Fibroblast of villous mesenchyme (primary cell): ENCODE data around the gene PLA2G2F. TPM values are rescaled to one million over a fixed set of nuclear protein-coding genes. Genes with fewer than 3 reads are reported as not detected.

Source experiments
- DNase-seq: peaks from one replicate; pipeline ENCODE4 v3.0.0-alpha.2; 2010; ENCODE audit warnings: low read depth
- H3K4me3 ChIP-seq: 2 replicates; pipeline ENCODE4 v1.5.1; 2011; ENCODE audit warnings: low read depth, mild to moderate bottlenecking, low read length
- CTCF ChIP-seq: IDR thresholded peaks from 2 replicates; pipeline ENCODE4 v1.5.1; 2012; ENCODE audit warnings: low read depth, mild to moderate bottlenecking, low read length; ENCODE audit not compliant: insufficient read depth
- total RNA-seq: library from RNA; depleted of rRNA; stranded (reverse); fragments of >200 nt; gene quantifications from 2 replicates; pipeline ENCODE4 v1.2.3, GENCODE V29; 2012

PLA2G2F gene
- total RNA-seq, 1 donor = not detected

DNA sequence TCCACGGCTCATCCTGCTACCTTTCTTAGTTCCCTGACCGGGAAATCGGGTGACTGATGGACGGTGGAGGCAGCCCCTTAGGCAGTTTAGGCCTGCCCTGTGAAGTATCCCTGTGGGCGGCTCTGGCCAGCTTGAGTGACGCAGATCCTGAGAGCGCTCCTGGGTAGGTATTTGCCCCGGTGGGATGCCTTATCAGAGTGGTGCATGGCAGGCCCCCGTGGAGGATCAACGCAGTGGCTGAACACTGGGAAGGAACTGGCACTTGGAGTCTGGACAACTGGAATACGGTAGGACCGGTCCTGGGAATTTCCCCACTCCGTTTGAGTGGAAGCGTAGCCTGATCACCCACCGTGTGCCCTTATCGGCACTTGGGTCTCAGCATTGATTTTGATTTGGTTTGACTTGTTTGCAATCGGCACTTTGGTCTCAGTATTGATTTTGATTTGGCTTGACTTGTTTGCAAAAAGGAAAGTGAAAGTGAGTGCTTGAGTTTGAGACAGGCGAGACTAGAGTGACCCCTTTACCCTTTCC lies 15.2 kb downstream of the PLA2G2F start:
- H3K4me3 ChIP-seq = peak overlapping the region; percentile 40
- no peak for TF ChIP-seq CTCF
- peak; percentile 19 for DNase-seq

DNA sequence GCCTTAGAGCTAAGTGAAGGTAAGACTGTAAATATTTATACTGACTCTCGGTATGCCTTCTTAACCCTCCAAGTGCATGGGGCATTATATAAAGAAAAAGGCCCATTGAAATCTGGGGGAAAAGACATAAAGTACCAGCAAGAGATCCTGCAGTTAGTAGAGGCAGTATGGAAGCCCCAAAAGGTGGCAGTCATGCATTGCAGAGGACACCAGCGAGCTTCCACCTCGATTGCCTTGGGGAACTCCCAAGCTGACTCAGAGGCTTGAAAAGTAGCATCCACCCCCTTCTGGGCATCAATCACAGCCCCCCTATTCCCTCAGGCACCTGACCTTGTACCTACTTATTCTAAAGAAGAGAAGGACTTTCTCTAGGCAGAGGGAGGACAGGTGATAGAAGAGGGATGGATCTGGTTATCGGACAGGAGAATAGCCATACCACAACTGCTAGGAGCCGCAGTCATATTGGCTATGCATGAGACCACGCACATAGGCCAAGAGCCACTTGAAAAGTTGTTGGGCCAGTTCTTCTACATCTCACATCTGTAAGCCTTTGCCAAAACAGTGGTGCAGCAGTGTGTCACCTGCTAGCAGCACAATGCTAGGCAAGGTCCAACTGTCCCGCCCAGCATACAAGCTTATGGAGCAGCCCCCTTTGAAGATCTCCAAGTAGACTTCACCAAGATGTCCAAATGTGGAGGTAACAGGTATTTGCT lies 19.4 kb downstream of the PLA2G2F start:
- no peak overlapping the region for H3K4me3 ChIP-seq
- DNase-seq = no peak
- TF ChIP-seq CTCF = no peak

GRCh38 chr1:20160034-20160433 lies 20.9 kb downstream of the PLA2G2F start:
- H3K4me3 ChIP-seq = no peak overlapping the region
- peak; percentile 27 for DNase-seq
- TF ChIP-seq CTCF = no peak

- no peak for TF ChIP-seq CTCF
- peak; percentile 8 for DNase-seq
- H3K4me3 ChIP-seq = no peak overlapping the region
These were observed 25.6 kb downstream of the PLA2G2F start for GRCh38 chr1:20164694-20165202.

DNA sequence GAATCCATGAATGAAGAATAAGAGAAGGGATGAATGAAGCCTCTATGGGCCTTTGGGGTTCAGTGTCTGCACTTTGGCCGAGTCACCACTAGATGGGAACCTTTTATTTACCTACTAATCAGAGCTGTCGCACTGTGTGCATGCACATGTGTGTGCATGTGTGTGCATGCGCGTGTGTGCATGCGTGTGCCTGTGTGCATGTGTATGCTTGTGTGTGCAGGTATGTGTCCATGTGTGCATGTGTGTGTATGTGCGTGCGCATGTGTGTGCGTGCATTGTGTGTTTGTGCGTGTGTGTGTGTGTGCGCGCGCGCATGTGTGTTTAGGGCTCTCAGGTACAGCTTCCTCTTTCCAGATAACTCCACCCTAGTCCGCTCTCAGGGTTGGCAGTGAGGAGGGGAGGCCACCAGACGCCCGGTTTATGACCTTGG lies 26.4 kb downstream of the PLA2G2F start:
- TF ChIP-seq CTCF = peak; percentile 36
- DNase-seq = no peak
- no peak overlapping the region for H3K4me3 ChIP-seq

GRCh38 chr1:20166051-20166450 lies 26.9 kb downstream of the PLA2G2F start:
- no peak for TF ChIP-seq CTCF

More at GRCh38 chr1:20166051-20166450, 26.9 kb downstream of the PLA2G2F start:
- no peak overlapping the region for H3K4me3 ChIP-seq
- no peak for DNase-seq
